ENCODE data around the gene SCAMP4. TPM values are rescaled to one million over a fixed set of nuclear protein-coding genes. Genes with fewer than 3 reads are reported as not detected.

SCAMP4 gene
- total RNA-seq, 1 donor from 2014 or later = 76.9 TPM

GRCh38 chr19:1950640-1951039 is 45.4 kb downstream of the SCAMP4 start:
- Mint-ChIP-seq H3K36me3 (peaks cover 4% of the 10 kb centered on the region), H3K4me1 (ENCODE audit: unreplicated experiment) (peaks cover 13% of the 10 kb centered on the region), H3K27ac (no peak overlapping the region), H3K9me3 (no peaks in the 10 kb centered on the region), H3K27me3 (no peaks in the 10 kb centered on the region), H3K4me3 (no peak overlapping the region)
- no peak for TF ChIP-seq CTCF (conservative IDR thresholded peaks at IDR 0.05)
- no peak for DNase-seq (ENCODE audit: extremely low spot score, unreplicated experiment)

GRCh38 chr19:1952635-1953034 is 47.4 kb downstream of the SCAMP4 start:
- Mint-ChIP-seq H3K9me3 (no peaks in the 10 kb centered on the region), H3K4me1 (ENCODE audit: unreplicated experiment) (peaks cover 9% of the 10 kb centered on the region), H3K4me3 (no peak overlapping the region), H3K36me3 (peaks cover 4% of the 10 kb centered on the region), H3K27ac (no peak overlapping the region), H3K27me3 (no peaks in the 10 kb centered on the region)
- DNase-seq (ENCODE audit: extremely low spot score, unreplicated experiment) = no peak
- TF ChIP-seq CTCF (conservative IDR thresholded peaks at IDR 0.05) = no peak

GRCh38 chr19:1953037-1953436 is 47.8 kb downstream of the SCAMP4 start:
- no peak overlapping the region for H3K4me3 Mint-ChIP-seq
- no peaks in the 10 kb centered on the region for H3K27me3 Mint-ChIP-seq
- TF ChIP-seq CTCF (conservative IDR thresholded peaks at IDR 0.05) = no peak
- no peaks in the 10 kb centered on the region for H3K9me3 Mint-ChIP-seq
- no peak overlapping the region for H3K27ac Mint-ChIP-seq
- no peak for DNase-seq (ENCODE audit: extremely low spot score, unreplicated experiment)
- H3K36me3 Mint-ChIP-seq = peaks cover 4% of the 10 kb centered on the region
- H3K4me1 Mint-ChIP-seq (ENCODE audit: unreplicated experiment) = peaks cover 9% of the 10 kb centered on the region

- no peak for TF ChIP-seq CTCF (conservative IDR thresholded peaks at IDR 0.05)
- peaks cover 4% of the 10 kb centered on the region for H3K36me3 Mint-ChIP-seq
- no peak overlapping the region for H3K27ac Mint-ChIP-seq
- no peaks in the 10 kb centered on the region for H3K9me3 Mint-ChIP-seq
- H3K27me3 Mint-ChIP-seq = no peaks in the 10 kb centered on the region
- peaks cover 7% of the 10 kb centered on the region for H3K4me1 Mint-ChIP-seq (ENCODE audit: unreplicated experiment)
- no peak for DNase-seq (ENCODE audit: extremely low spot score, unreplicated experiment)
- H3K4me3 Mint-ChIP-seq = no peak overlapping the region
Observed at GRCh38 chr19:1953441-1954094, 48.4 kb downstream of the SCAMP4 start.

- TF ChIP-seq CTCF (conservative IDR thresholded peaks at IDR 0.05) = no peak
- H3K27me3 Mint-ChIP-seq = no peaks in the 10 kb centered on the region
- no peaks in the 10 kb centered on the region for H3K36me3 Mint-ChIP-seq
- H3K4me1 Mint-ChIP-seq (ENCODE audit: unreplicated experiment) = peaks cover 4% of the 10 kb centered on the region
- H3K9me3 Mint-ChIP-seq = no peaks in the 10 kb centered on the region
- no peak overlapping the region for H3K4me3 Mint-ChIP-seq
- DNase-seq (ENCODE audit: extremely low spot score, unreplicated experiment) = no peak
- no peak overlapping the region for H3K27ac Mint-ChIP-seq
Observed at GRCh38 chr19:1954532-1954933, 49.3 kb downstream of the SCAMP4 start.

Measured in type B pancreatic cell (in vitro differentiated cells).